ENCODE results near the gene CACHD1.

Gene CACHD1

DNA sequence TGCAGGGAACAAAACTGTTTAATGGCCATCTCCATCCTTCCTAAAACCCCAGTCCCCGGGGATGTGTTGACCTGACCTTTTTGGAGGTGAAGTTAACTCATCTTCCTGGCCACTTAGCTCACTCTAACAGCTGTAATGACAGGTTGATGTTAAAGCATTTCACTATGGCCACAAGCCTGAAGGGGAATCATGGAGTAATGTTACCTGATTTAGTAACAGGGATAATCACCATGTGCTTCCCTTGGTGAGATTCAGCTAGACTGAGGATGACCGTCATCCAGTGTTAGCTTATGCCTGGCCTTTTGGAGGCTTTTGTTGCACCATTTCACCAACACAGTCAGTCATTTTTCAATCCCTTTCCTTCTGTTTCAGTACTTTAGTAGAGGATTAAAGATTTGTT is 210.7 kb downstream of the CACHD1 start:
- no peak for DNase-seq
- H3K9me3 ChIP-seq (ENCODE audit: severe bottlenecking), result no peaks in the 10 kb centered on the region
- TF ChIP-seq, protein P1, sequence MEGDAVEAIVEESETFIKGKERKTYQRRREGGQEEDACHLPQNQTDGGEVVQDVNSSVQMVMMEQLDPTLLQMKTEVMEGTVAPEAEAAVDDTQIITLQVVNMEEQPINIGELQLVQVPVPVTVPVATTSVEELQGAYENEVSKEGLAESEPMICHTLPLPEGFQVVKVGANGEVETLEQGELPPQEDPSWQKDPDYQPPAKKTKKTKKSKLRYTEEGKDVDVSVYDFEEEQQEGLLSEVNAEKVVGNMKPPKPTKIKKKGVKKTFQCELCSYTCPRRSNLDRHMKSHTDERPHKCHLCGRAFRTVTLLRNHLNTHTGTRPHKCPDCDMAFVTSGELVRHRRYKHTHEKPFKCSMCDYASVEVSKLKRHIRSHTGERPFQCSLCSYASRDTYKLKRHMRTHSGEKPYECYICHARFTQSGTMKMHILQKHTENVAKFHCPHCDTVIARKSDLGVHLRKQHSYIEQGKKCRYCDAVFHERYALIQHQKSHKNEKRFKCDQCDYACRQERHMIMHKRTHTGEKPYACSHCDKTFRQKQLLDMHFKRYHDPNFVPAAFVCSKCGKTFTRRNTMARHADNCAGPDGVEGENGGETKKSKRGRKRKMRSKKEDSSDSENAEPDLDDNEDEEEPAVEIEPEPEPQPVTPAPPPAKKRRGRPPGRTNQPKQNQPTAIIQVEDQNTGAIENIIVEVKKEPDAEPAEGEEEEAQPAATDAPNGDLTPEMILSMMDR (IDR thresholded peaks at IDR 0.05; ENCODE audit: low read depth, low read length), result no peak
- no peak overlapping the region for H3K27ac ChIP-seq
- H3K36me3 ChIP-seq, result peaks cover 15% of the 10 kb centered on the region; the same call in 1 of the 2 replicates
- no peaks in the 10 kb centered on the region for H3K27me3 ChIP-seq (ENCODE audit: insufficient read depth, low read depth, severe bottlenecking)
- H3K4me3 ChIP-seq (ENCODE audit: low read depth, low read length), result no peak overlapping the region

DNA sequence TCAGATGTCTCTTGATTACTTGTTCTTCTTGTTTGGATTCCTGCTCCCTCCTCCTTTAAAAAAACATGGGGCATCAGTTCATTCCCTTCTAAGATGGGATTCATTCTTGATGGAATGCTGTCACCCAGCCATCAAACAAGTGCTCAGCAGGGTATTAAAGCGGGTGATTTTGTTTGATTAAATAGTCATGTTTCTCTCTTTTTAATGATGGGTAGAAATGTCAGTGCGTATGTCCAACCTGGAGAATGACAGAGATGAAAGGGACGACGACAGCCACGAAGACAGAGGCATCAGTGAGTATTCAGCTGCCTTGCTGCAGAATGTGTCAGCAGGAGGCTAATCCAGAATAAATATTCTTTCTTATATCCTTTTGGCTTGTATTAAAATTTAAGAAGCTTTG is 211.1 kb downstream of the CACHD1 start:
- H3K4me3 ChIP-seq (ENCODE audit: low read depth, low read length), result no peak overlapping the region
- H3K27me3 ChIP-seq (ENCODE audit: insufficient read depth, low read depth, severe bottlenecking), result no peaks in the 10 kb centered on the region
- H3K36me3 ChIP-seq, result peaks cover 15% of the 10 kb centered on the region; the same call in 1 of the 2 replicates
- TF ChIP-seq, protein P1 (IDR thresholded peaks at IDR 0.05; ENCODE audit: low read depth, low read length), result no peak
- no peaks in the 10 kb centered on the region for H3K9me3 ChIP-seq (ENCODE audit: severe bottlenecking)
- H3K27ac ChIP-seq, result no peak overlapping the region
- DNase-seq, result no peak

DNA sequence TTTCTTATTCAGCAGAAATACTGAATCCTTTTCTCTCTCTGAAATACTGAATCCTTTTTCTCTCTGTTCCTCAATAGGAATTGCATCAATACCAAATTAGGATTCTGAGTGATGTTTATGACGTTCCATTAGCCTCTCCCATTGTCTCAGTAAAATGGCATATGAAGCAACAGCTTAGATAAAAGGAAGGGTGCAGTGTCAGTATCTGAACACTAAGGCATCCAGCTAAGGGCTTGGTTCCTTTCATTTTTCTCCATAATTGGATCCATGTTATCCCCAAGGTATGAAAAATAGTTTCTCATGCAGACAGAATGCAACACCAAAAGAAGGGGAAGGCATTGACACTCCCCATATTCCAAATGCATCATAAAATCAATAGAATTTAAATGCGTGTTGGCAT is 213.5 kb downstream of the CACHD1 start:
- TF ChIP-seq, protein P1 (IDR thresholded peaks at IDR 0.05; ENCODE audit: low read depth, low read length), result no peak
- no peak overlapping the region for H3K4me3 ChIP-seq (ENCODE audit: low read depth, low read length)
- no peak for DNase-seq
- H3K27me3 ChIP-seq (ENCODE audit: insufficient read depth, low read depth, severe bottlenecking), result no peaks in the 10 kb centered on the region
- H3K36me3 ChIP-seq, result peaks cover 15% of the 10 kb centered on the region; the same call in 1 of the 2 replicates
- H3K27ac ChIP-seq, result no peak overlapping the region
- no peaks in the 10 kb centered on the region for H3K9me3 ChIP-seq (ENCODE audit: severe bottlenecking)

DNA sequence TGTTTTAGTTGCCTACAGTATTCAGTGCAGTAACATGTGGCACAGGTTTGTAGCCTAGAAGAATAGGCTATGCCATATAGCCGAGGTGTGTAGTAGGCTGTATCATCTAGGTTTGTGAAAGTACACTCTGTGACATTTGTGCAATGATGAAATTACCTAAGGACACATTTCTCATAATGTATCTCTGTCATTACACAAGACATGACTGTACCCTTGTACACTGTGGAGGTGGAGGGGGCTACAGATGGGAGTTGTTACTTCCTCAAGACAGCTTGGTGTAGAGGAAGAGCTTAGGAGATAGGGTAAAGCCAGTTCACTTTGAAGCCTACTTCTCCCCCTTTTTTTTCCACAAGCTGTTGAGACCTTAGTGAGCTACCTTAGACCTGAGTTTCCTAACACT is 215.3 kb downstream of the CACHD1 start:
- H3K4me3 ChIP-seq (ENCODE audit: low read depth, low read length), result no peak overlapping the region
- TF ChIP-seq, protein P1 (IDR thresholded peaks at IDR 0.05; ENCODE audit: low read depth, low read length), result no peak
- peaks cover 13% of the 10 kb centered on the region; the same call in 1 of the 2 replicates for H3K36me3 ChIP-seq
- no peaks in the 10 kb centered on the region for H3K9me3 ChIP-seq (ENCODE audit: severe bottlenecking)
- no peaks in the 10 kb centered on the region for H3K27me3 ChIP-seq (ENCODE audit: insufficient read depth, low read depth, severe bottlenecking)
- H3K27ac ChIP-seq, result no peak overlapping the region
- DNase-seq, result no peak

DNA sequence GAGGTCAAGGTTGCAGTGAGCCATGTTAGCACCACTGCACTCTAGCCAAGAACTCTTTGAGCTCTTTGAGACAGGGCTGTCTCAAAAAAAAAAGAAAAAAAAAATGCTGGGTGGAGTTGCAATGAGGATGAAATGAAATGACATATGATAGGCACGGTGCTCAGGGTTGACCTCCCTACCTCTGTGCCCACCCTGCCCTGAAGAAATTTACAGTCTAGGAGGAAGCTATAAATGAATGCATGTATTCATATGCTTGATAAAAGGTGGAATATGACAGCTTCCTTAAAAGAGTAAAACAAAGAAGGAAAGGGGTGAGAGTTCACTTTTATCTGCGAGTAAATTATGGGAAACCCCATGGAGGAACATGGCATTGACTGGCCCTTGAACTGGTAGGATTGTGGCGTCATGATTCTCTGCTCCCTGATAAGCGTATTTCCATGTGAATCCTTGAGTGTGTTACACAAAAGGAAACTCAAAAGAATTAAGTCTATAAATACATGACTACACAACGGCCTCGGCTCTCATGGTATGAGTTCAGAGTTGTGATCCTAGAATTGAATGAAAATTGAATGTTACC is 215.9 kb downstream of the CACHD1 start:
- Histone ChIP-seq H3K27me3 (ENCODE audit: insufficient read depth, low read depth, severe bottlenecking) (no peaks in the 10 kb centered on the region), H3K4me3 (ENCODE audit: low read depth, low read length) (no peak overlapping the region), H3K36me3 (peaks cover 13% of the 10 kb centered on the region; the same call in 1 of the 2 replicates), H3K27ac (no peak overlapping the region), H3K9me3 (ENCODE audit: severe bottlenecking) (no peaks in the 10 kb centered on the region)
- no peak for DNase-seq
- TF ChIP-seq, protein P1 (IDR thresholded peaks at IDR 0.05; ENCODE audit: low read depth, low read length), result no peak
